Mesothelial cell of epicardium (in vitro differentiated cells): Measurements from ENCODE around the gene PDE6B. TPM values are rescaled to one million over a fixed set of nuclear protein-coding genes. Genes with fewer than 3 reads are reported as not detected.

Experiments used
- DNase-seq, 2 experiments: peaks; one replicate each; pipeline ENCODE4 v3.0.0; 2021; ENCODE audit warnings: low spot score in 2 of 2; ENCODE audit not compliant: unreplicated experiment in 2 of 2
- H3K27ac Mint-ChIP-seq: 2 replicates; pipeline ENCODE4 v1.8.0; 2021; ENCODE audit warnings: mixed read lengths
- H3K27me3 Mint-ChIP-seq: 2 replicates; pipeline ENCODE4 v1.8.0; 2021; ENCODE audit warnings: low read depth, mixed read lengths
- H3K36me3 Mint-ChIP-seq: 2 replicates; pipeline ENCODE4 v1.8.0; 2021; ENCODE audit warnings: mixed read lengths
- H3K4me1 Mint-ChIP-seq: 2 replicates; pipeline ENCODE4 v1.8.0; 2021; ENCODE audit warnings: mixed read lengths
- H3K4me3 Mint-ChIP-seq: 2 replicates; pipeline ENCODE4 v1.8.0; 2021; ENCODE audit warnings: mild to moderate bottlenecking, moderate library complexity, mixed read lengths
- H3K9me3 Mint-ChIP-seq: 2 replicates; pipeline ENCODE4 v1.8.0; 2021; ENCODE audit warnings: mixed read lengths
- CTCF ChIP-seq: fragments of 200-600 bp; sonication (generic); IDR thresholded peaks from one replicate; pipeline ENCODE4 v1.5.0; 2021; ENCODE audit warnings: antibody characterized with exemption; ENCODE audit not compliant: unreplicated experiment
- total RNA-seq: library from RNA; stranded (reverse); gene quantifications from 3 replicates; pipeline ENCODE4 v1.2.1, GENCODE V29; 2021

The PDE6B gene
- total RNA-seq, 1 donor from 2014 or later = 11.6 TPM

- H3K27ac Mint-ChIP-seq = no peak overlapping the region
- peaks cover 17% of the 10 kb centered on the region for H3K4me1 Mint-ChIP-seq
- peak overlapping the region; percentile 8 for H3K4me3 Mint-ChIP-seq
These were observed 46.4 kb downstream of the PDE6B start for GRCh38 chr4:671769-672168.

GRCh38 chr4:673349-674091 is 48.1 kb downstream of the PDE6B start:
- TF ChIP-seq CTCF = no peak
- peak overlapping the region; percentile 75 for H3K27ac Mint-ChIP-seq
- H3K27me3 Mint-ChIP-seq = no peaks in the 10 kb centered on the region
- DNase-seq = no peak
- peak overlapping the region; percentile 80 for H3K4me3 Mint-ChIP-seq
- peaks cover 17% of the 10 kb centered on the region for H3K4me1 Mint-ChIP-seq
- H3K9me3 Mint-ChIP-seq = no peaks in the 10 kb centered on the region
- H3K36me3 Mint-ChIP-seq = peaks cover 6% of the 10 kb centered on the region

More at GRCh38 chr4:671769-672168, 46.4 kb downstream of the PDE6B start:
- TF ChIP-seq CTCF = no peak
- no peak for DNase-seq
- no peaks in the 10 kb centered on the region for H3K27me3 Mint-ChIP-seq
- no peaks in the 10 kb centered on the region for H3K9me3 Mint-ChIP-seq
- peaks cover 6% of the 10 kb centered on the region for H3K36me3 Mint-ChIP-seq

- peak within 1 kb of the TSS; percentile 80 for H3K4me3 Mint-ChIP-seq
These were observed 49.0 kb downstream of the PDE6B start, which contains the start of the genes ATP5ME and MYL5 for GRCh38 chr4:674172-675035. ATP5ME (minus strand) TSS chr4:674276; CDS start chr4:674247, 29 bp downstream. MYL5 (plus strand) TSS chr4:674542; CDS start chr4:678027, 3,485 bp downstream.

GRCh38 chr4:675036-675882 is 49.9 kb downstream of the PDE6B start:
- H3K27ac Mint-ChIP-seq = peak overlapping the region; percentile 53
- peaks cover 6% of the 10 kb centered on the region for H3K36me3 Mint-ChIP-seq
- no peak for TF ChIP-seq CTCF
- no peaks in the 10 kb centered on the region for H3K9me3 Mint-ChIP-seq
- H3K4me1 Mint-ChIP-seq = peaks cover 17% of the 10 kb centered on the region
- H3K27me3 Mint-ChIP-seq = no peaks in the 10 kb centered on the region
- DNase-seq = peak in 1 of 2 experiments; percentile 18
- peak overlapping the region; percentile 80 for H3K4me3 Mint-ChIP-seq

More at GRCh38 chr4:674172-675035, 49.0 kb downstream of the PDE6B start, which contains the start of the genes ATP5ME and MYL5:
- Mint-ChIP-seq H3K4me1 (peaks cover 17% of the 10 kb centered on the region), H3K36me3 (peaks cover 6% of the 10 kb centered on the region), H3K27ac (peak within 1 kb of the TSS; percentile 82), H3K9me3 (no peaks in the 10 kb centered on the region), H3K27me3 (no peaks in the 10 kb centered on the region)
- peak; percentile 96 to 99 for DNase-seq
- TF ChIP-seq CTCF = peak; percentile 99
